NB4 (cell line): Measurements from ENCODE around the gene ADAMTS6.

ENCODE experiments used
- DNase-seq: peaks from one replicate; pipeline ENCODE4 v3.0.0; 2010; ENCODE audit warnings: low read depth
- H3K4me3 ChIP-seq: one replicate; pipeline ENCODE4 v1.5.1; 2011; ENCODE audit warnings: mild to moderate bottlenecking, low read depth, low read length, moderate library complexity
- CTCF ChIP-seq: IDR thresholded peaks from one replicate; pipeline ENCODE4 v1.5.1; 2012; ENCODE audit warnings: low read depth, low read length
- MAX ChIP-seq: IDR thresholded peaks from 2 replicates; pipeline ENCODE4 v1.6.1; 2011; ENCODE audit warnings: low read depth, low read length
- MYC ChIP-seq: IDR thresholded peaks from 2 replicates; pipeline ENCODE4 v1.6.1; 2011; ENCODE audit warnings: low read depth, low read length
- POLR2A ChIP-seq: IDR thresholded peaks from 2 replicates; pipeline ENCODE4 v1.6.1; 2011; ENCODE audit warnings: mild to moderate bottlenecking; ENCODE audit not compliant: insufficient read length; ENCODE audit errors: extremely low read depth

Gene ADAMTS6

GRCh38 chr5:65481635-65482295 lies at the start of gene ADAMTS6:
Gene ADAMTS6, minus strand, starts transcription at chr5:65481920. Its CDS starts 8,247 bp downstream, at chr5:65473673.
- no peak for TF ChIP-seq POLR2A
- TF ChIP-seq MAX = peak; percentile 91
- no peak for TF ChIP-seq CTCF
- DNase-seq = peak; percentile 70
- peak within 1 kb of the TSS; percentile 89 for H3K4me3 ChIP-seq

GRCh38 chr5:65530904-65531303 lies 49.2 kb upstream of the ADAMTS6 start:
- no peak for DNase-seq
- no peak for TF ChIP-seq MYC
- TF ChIP-seq MAX = no peak
- TF ChIP-seq CTCF = no peak
- no peak for TF ChIP-seq POLR2A
- H3K4me3 ChIP-seq = no peak overlapping the region

GRCh38 chr5:65525726-65526125 lies 44.0 kb upstream of the ADAMTS6 start:
- DNase-seq = no peak
- no peak overlapping the region for H3K4me3 ChIP-seq
- TF ChIP-seq MAX (no peak), MYC (no peak), CTCF (no peak), POLR2A (no peak)

GRCh38 chr5:65512170-65512937 lies 30.6 kb upstream of the ADAMTS6 start:
- no peak for DNase-seq
- TF ChIP-seq POLR2A (no peak), MYC (no peak), MAX (no peak), CTCF (no peak)
- no peak overlapping the region for H3K4me3 ChIP-seq

GRCh38 chr5:65508978-65509377 lies 27.3 kb upstream of the ADAMTS6 start:
- no peak for DNase-seq
- TF ChIP-seq POLR2A (no peak), CTCF (no peak), MYC (no peak), MAX (no peak)
- H3K4me3 ChIP-seq = no peak overlapping the region
